Lower leg skin (tissue), 4 donors: Measurements from ENCODE around the gene SFTPA2. TPM values are rescaled to one million over a fixed set of nuclear protein-coding genes. Genes with fewer than 3 reads are reported as not detected.

ENCODE experiments used
- DNase-seq, 2 donors: peaks; one replicate each; pipeline ENCODE4 v3.0.0-alpha.2; 2019; ENCODE audit warnings: low spot score in 2 of 2
- H3K4me3 ChIP-seq: fragments of 200-600 bp; sonication (generic); 2 replicates; pipeline ENCODE4 v1.5.1; 2017; ENCODE audit warnings: mild to moderate bottlenecking, low read depth; ENCODE audit not compliant: poor library complexity, severe bottlenecking
- CTCF ChIP-seq, 3 donors: fragments of 450-650 bp; IDR thresholded peaks; one replicate each; pipeline ENCODE4 v1.5.1; 2016; ENCODE audit warnings: antibody characterized with exemption in 3 of 3, mild to moderate bottlenecking in 3 of 3, moderate library complexity in 2 of 3
- POLR2A ChIP-seq, 2 donors: fragments of 450-650 bp; IDR thresholded peaks; one replicate each; pipeline ENCODE4 v1.6.1; 2016 to 2017; ENCODE audit warnings: antibody characterized with exemption in 2 of 2, mild to moderate bottlenecking in 1 of 2, moderate library complexity in 1 of 2
- WGBS, 2 donors: methylation state at CpG; one replicate each; pipeline ENCODE4 v1.1.5; 2018; 5-methylcytosine and 5-hydroxymethylcytosine counted together
- intact Hi-C: fragments of 100-400 bp; cut with DNase I; formaldehyde crosslinking; loops from one replicate; pipeline ENCODE4 v1.15.0; 2023; ENCODE audit warnings: low total_unique reads
- total RNA-seq, 4 donors: library from RNA; depleted of rRNA; stranded (reverse); fragments of >200 nt; gene quantifications; one replicate each; pipeline ENCODE4 v1.1.0, GENCODE V29; 2016

Gene SFTPA2
- total RNA-seq, 4 donors from 2014 or later = not detected

DNA sequence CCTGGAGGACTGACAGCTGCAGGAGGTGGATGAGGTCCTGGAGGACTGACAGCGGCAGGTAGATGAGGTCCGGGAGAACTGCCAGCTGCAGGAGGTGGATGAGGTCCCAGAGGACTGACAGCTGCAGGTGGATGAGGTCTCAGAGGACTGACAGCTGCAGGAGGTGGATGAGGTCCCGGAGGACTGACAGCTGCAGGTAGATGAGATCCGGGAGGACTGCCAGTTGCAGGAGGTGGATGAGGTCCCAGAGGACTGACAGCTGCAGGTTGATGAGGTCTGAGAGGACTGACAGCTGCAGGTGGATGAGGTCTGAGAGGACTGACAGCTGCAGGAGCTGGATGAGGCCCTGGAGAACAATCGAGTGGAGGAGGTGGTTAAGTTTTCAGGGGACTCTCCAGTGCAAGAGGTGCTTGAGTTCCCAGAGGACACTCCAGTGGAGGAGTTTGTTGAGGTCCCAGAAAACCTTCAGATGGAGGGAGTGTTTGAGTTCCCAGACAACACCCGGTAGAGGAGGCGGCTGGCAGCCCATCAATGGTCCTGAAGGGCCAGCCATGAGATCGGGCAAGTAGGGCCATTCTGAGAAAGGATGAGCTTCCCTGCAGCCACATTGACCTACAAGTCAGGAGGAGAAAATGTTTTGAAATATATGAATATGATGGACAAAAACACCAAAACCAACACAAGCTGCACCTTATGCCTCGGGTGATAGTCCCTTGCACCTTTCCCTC is 52.6 kb downstream of the SFTPA2 start:
- H3K4me3 ChIP-seq = no peak overlapping the region
- DNase-seq = no peak
- 72 to 76% methylated on average over 9 of the region's 9 CpGs for WGBS, 2 donors
- TF ChIP-seq POLR2A (IDR thresholded peaks at IDR 0.05) = no peak
- no peak for TF ChIP-seq CTCF (IDR thresholded peaks at IDR 0.05)
- intact Hi-C loops = no loop called here

Other genes starting within 250 kb of the SFTPA2 start
- 100 to 1,000 TPM in 1 of 4 donors, 10 to 100 TPM in 3; 59.3 to 123 (median 78.3) TPM for gene PPIF, start 212.9 kb downstream of the SFTPA2 start, total RNA-seq
- gene ZCCHC24, start 114.8 kb downstream of the SFTPA2 start, total RNA-seq = 10 to 100 TPM in 3 of 4 donors, 1 to 10 TPM in 1; 9.9 to 16.8 (median 13.1) TPM
- under 1 TPM in 3 of 4 donors, not detected in 1; 0.05 to 0.38 (median 0.08) TPM for gene EIF5AL1, start 47.9 kb downstream of the SFTPA2 start, total RNA-seq
- not detected for gene SFTPA1, start 50.5 kb upstream of the SFTPA2 start, total RNA-seq
- gene NUTM2B, start 142.8 kb upstream of the SFTPA2 start, total RNA-seq = 1 to 10 TPM in 3 of 4 donors, under 1 TPM in 1; 0.17 to 2.4 (median 1.3) TPM